HepG2 (cell line): ENCODE measurements around the gene CDIP1. TPM values are rescaled to one million over a fixed set of nuclear protein-coding genes. Genes with fewer than 3 reads are reported as not detected.

Experiments used
- ARNTL ChIP-seq: sonication (generic); formaldehyde crosslinking; IDR thresholded peaks from 2 replicates; pipeline ENCODE4 v1.4.0; 2020; ENCODE audit warnings: mild to moderate bottlenecking, missing genetic modification reagents
- EED ChIP-seq: sonication (generic); formaldehyde crosslinking; IDR thresholded peaks from 2 replicates; pipeline ENCODE4 v1.5.0; 2020; ENCODE audit warnings: mild to moderate bottlenecking, missing genetic modification reagents
- GABPA ChIP-seq, 2 experiments: IDR thresholded peaks; 2 replicates each; pipeline ENCODE4 v1.6.1; 2011 to 2016; ENCODE audit warnings: low read depth in 2 of 2, low read length in 1 of 2, missing biosample characterization in 1 of 2, missing genetic modification characterization in 1 of 2
- HCFC1 ChIP-seq: fragments of 150-350 bp; IDR thresholded peaks from 2 replicates; pipeline ENCODE4 v1.6.1; 2014; ENCODE audit warnings: low read depth, low read length
- IRX3 ChIP-seq: sonication (generic); formaldehyde crosslinking; IDR thresholded peaks from 2 replicates; pipeline ENCODE4 v1.8.1; 2023; ENCODE audit warnings: mild to moderate bottlenecking, low read depth, missing genetic modification reagents, borderline replicate concordance
- KDM1A ChIP-seq: IDR thresholded peaks from 2 replicates; pipeline ENCODE4 v1.6.1; 2016; ENCODE audit warnings: missing compliant biosample characterization
- KLF6 ChIP-seq: IDR thresholded peaks from 2 replicates; pipeline ENCODE4 v1.8.0; 2016; ENCODE audit warnings: missing biosample characterization, missing genetic modification reagents
- MLLT10 ChIP-seq: sonication (generic); formaldehyde crosslinking; IDR thresholded peaks from 2 replicates; pipeline ENCODE4 v1.4.0; 2020; ENCODE audit warnings: missing genetic modification reagents
- NFATC3 ChIP-seq: sonication (generic); formaldehyde crosslinking; IDR thresholded peaks from 2 replicates; pipeline ENCODE4 v1.5.1; 2020; ENCODE audit warnings: mild to moderate bottlenecking, missing genetic modification reagents
- NFE2L1 ChIP-seq: sonication (generic); formaldehyde crosslinking; IDR thresholded peaks from 2 replicates; pipeline ENCODE4 v1.4.0; 2020; ENCODE audit warnings: missing genetic modification reagents, mild to moderate bottlenecking, borderline replicate concordance
- NR2C2 ChIP-seq: sonication (generic); formaldehyde crosslinking; IDR thresholded peaks from 2 replicates; pipeline ENCODE4 v1.4.0; 2020; ENCODE audit warnings: missing genetic modification reagents, mild to moderate bottlenecking, moderate library complexity, borderline replicate concordance
- SP5 ChIP-seq: IDR thresholded peaks from 2 replicates; pipeline ENCODE4 v1.6.1; 2016; ENCODE audit warnings: low read depth, borderline replicate concordance
- ZNF18 ChIP-seq: sonication (generic); formaldehyde crosslinking; IDR thresholded peaks from 2 replicates; pipeline ENCODE4 v1.8.0; 2022; ENCODE audit warnings: mild to moderate bottlenecking, missing genetic modification reagents; ENCODE audit not compliant: insufficient replicate concordance
- ZNF253 ChIP-seq: sonication (generic); formaldehyde crosslinking; IDR thresholded peaks from 2 replicates; pipeline ENCODE4 v1.8.0; 2022; ENCODE audit warnings: mild to moderate bottlenecking, missing genetic modification reagents, borderline replicate concordance
- ZNF335 ChIP-seq: sonication (generic); formaldehyde crosslinking; IDR thresholded peaks from 2 replicates; pipeline ENCODE4 v1.4.0; 2020; ENCODE audit warnings: missing genetic modification reagents
- ZNF577 ChIP-seq: sonication (generic); formaldehyde crosslinking; IDR thresholded peaks from 2 replicates; pipeline ENCODE4 v1.4.0; 2020; ENCODE audit warnings: mild to moderate bottlenecking, low read depth, missing genetic modification reagents, borderline replicate concordance
- ZNF720 ChIP-seq: sonication (generic); formaldehyde crosslinking; IDR thresholded peaks from 2 replicates; pipeline ENCODE4 v1.4.0; 2020; ENCODE audit warnings: missing genetic modification reagents
- ZNF816 ChIP-seq: sonication (generic); formaldehyde crosslinking; IDR thresholded peaks from 2 replicates; pipeline ENCODE4 v1.8.0; 2022; ENCODE audit warnings: missing genetic modification reagents, mild to moderate bottlenecking, borderline replicate concordance
- polyA plus RNA-seq, 8 experiments: library from polyadenylated mRNA; depleted of rRNA in 3 of 8; stranded (reverse) in 7 of 8; unstranded in 1 of 8; fragments of >200 nt; fragmentation: Illumina TruSeq in 4 of 8; extraction: Trizol in 4 of 8; gene quantifications; 2 replicates each; pipeline versions ENCODE4 v1.2.1 to v1.2.3, GENCODE V29; 2011 to 2016; ENCODE audit warnings: low read depth in 4 of 8, missing spikeins in 1 of 8, mixed read lengths in 1 of 8; ENCODE audit not compliant: insufficient read depth in 1 of 8
- total RNA-seq, 5 experiments: library from RNA; depleted of rRNA; stranded (reverse); fragments of >200 nt; fragmentation: Illumina TruSeq; extraction: Trizol; gene quantifications; 2 replicates each; pipeline ENCODE4 v1.2.3, GENCODE V29; 2016; ENCODE audit warnings: low read depth in 1 of 5
- TF ChIP-seq, protein P1 (sequence below): sonication (generic); formaldehyde crosslinking; conservative IDR thresholded peaks from 2 replicates; pipeline ENCODE4 v1.8.0; 2022; ENCODE audit warnings: low read depth, missing genetic modification reagents
- TF ChIP-seq, protein P2 (sequence below): sonication (generic); formaldehyde crosslinking; IDR thresholded peaks from 2 replicates; pipeline ENCODE4 v1.4.0; 2020; ENCODE audit warnings: missing genetic modification reagents, borderline replicate concordance
- TF ChIP-seq, protein P3 (sequence below): sonication (generic); formaldehyde crosslinking; IDR thresholded peaks from 2 replicates; pipeline ENCODE4 v1.8.0; 2022; ENCODE audit warnings: mild to moderate bottlenecking, missing genetic modification reagents

The CDIP1 gene
- total and polyA plus RNA-seq, 2 of the 13 experiments (the other 11 are each of a cell fraction or from before 2014, with no cell fraction given), result 31.2 to 56.7 TPM

GRCh38 chr16:4461250-4462085 lies 77.1 kb downstream of the CDIP1 start (continued):
- peak; percentile 55; the same call in 1 of the 2 replicates for TF ChIP-seq KLF6 (CRISPR knock-in tag)
- TF ChIP-seq KDM1A (CRISPR knock-in tag), result no peak
- TF ChIP-seq NR2C2 (CRISPR knock-in tag), result peak; percentile 89
- TF ChIP-seq ZNF335 (CRISPR knock-in tag), result no peak
- TF ChIP-seq NFATC3, result no peak
- no peak for TF ChIP-seq MLLT10 (CRISPR knock-in tag)
- no peak for TF ChIP-seq ZNF720 (CRISPR knock-in tag)
- TF ChIP-seq NFE2L1 (CRISPR knock-in tag), result no peak
- no peak for TF ChIP-seq ZNF577 (CRISPR knock-in tag)
- TF ChIP-seq ZNF816 (CRISPR knock-in tag), result no peak; the same call in 1 of the 2 replicates
- TF ChIP-seq IRX3, result peak; percentile 61; the same call in 1 of the 2 replicates
- TF ChIP-seq ZNF253 (CRISPR knock-in tag), result no peak
- TF ChIP-seq ZNF18, result peak; percentile 98
- no peak for TF ChIP-seq GABPA (IDR thresholded peaks at IDR 0.05; ENCODE audit: low read depth, low read length)
- TF ChIP-seq GABPA (CRISPR knock-in tag; IDR thresholded peaks at IDR 0.05; ENCODE audit: low read depth), result no peak
- no peak for TF ChIP-seq HCFC1
- TF ChIP-seq, protein P1, sequence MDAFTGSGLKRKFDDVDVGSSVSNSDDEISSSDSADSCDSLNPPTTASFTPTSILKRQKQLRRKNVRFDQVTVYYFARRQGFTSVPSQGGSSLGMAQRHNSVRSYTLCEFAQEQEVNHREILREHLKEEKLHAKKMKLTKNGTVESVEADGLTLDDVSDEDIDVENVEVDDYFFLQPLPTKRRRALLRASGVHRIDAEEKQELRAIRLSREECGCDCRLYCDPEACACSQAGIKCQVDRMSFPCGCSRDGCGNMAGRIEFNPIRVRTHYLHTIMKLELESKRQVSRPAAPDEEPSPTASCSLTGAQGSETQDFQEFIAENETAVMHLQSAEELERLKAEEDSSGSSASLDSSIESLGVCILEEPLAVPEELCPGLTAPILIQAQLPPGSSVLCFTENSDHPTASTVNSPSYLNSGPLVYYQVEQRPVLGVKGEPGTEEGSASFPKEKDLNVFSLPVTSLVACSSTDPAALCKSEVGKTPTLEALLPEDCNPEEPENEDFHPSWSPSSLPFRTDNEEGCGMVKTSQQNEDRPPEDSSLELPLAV, result no peak
- TF ChIP-seq ARNTL, result peak; percentile 64; the same call in 1 of the 2 replicates
- TF ChIP-seq, protein P2, sequence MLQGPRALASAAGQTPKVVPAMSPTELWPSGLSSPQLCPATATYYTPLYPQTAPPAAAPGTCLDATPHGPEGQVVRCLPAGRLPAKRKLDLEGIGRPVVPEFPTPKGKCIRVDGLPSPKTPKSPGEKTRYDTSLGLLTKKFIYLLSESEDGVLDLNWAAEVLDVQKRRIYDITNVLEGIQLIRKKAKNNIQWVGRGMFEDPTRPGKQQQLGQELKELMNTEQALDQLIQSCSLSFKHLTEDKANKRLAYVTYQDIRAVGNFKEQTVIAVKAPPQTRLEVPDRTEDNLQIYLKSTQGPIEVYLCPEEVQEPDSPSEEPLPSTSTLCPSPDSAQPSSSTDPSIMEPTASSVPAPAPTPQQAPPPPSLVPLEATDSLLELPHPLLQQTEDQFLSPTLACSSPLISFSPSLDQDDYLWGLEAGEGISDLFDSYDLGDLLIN (CRISPR knock-in tag), result no peak
- TF ChIP-seq, protein P3, sequence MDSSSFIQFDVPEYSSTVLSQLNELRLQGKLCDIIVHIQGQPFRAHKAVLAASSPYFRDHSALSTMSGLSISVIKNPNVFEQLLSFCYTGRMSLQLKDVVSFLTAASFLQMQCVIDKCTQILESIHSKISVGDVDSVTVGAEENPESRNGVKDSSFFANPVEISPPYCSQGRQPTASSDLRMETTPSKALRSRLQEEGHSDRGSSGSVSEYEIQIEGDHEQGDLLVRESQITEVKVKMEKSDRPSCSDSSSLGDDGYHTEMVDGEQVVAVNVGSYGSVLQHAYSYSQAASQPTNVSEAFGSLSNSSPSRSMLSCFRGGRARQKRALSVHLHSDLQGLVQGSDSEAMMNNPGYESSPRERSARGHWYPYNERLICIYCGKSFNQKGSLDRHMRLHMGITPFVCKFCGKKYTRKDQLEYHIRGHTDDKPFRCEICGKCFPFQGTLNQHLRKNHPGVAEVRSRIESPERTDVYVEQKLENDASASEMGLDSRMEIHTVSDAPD (CRISPR knock-in tag), result no peak; the same call in 1 of the 2 replicates
- TF ChIP-seq EED (CRISPR knock-in tag), result no peak
- peak; percentile 57; the same call in 1 of the 2 replicates for TF ChIP-seq SP5 (CRISPR knock-in tag)
